Effector CD4-positive, alpha-beta T cell (primary cell): ENCODE measurements around the gene GRAMD2B.
"Not testable (repeated sequence)": the region's sequence is repeated elsewhere in the genome, so short reads cannot be mapped to it uniquely, and the experiment has no call there.

Experiments used
- DNase-seq: peaks from one replicate; pipeline ENCODE4 v3.0.0-alpha.2; 2020

GRAMD2B gene

DNA sequence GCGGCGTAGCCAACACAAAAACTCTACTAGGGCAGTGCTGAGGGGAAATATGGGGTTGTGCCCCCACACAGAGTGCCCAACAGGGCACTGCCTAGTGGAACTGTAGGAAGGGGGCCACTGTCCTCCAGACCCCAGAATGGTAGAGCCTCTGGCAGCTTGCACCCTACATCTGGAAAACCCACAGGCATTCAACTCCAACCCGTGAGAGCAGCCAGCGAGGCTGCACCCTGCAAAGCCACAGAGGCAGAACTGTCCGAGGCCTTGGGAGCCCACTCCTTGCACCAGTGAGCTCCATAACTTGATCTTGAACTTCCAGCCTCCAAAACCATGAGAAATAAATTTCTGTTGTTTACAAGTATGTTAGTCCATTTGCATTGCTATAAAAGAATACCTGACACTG lies 27.7 kb downstream of the GRAMD2B start:
- DNase-seq: no peak

DNA sequence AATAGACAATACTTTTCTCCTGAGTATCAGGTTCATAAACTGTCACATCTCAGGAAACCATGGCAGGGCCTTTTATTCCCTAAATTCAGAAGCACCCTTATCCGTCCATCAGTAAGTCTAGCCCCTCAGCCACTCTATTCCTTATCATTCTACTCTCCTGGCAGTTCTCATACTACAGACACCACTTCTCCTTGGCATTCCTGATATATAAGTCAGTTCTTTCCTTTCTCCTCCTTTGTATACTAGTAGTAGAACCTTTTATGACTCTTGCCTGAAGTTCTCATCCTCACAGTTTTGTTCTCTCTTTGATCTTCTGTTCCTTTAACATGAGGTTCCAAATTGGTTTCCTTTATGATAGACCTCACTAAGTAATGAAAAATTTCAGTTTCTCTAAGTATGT lies 29.3 kb downstream of the GRAMD2B start:
- DNase-seq: no peak

GRCh38 chr5:126454081-126454480 lies 30.9 kb downstream of the GRAMD2B start:
- no peak for DNase-seq

- DNase-seq: no peak
These were observed 31.3 kb downstream of the GRAMD2B start for GRCh38 chr5:126454535-126454934.

DNA sequence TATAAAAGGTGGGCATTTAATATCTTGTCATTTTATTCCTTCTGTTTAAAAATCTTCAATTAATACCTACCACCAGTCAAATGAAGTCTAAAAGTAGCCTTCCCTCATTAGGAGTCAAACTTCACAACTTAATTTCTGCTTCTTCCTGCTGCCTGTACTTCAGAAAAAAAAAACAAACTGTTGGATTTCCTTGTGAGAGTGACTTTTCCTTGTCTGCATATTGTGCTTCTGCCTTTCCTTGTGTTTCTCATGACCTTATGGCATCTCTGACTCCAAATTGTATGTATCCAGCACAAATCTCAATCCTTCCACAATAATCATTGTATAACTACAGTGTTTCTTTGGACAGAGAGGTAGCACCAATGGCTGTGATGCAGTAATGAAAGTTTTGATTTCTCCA lies 32.1 kb downstream of the GRAMD2B start:
- no peak for DNase-seq

DNA sequence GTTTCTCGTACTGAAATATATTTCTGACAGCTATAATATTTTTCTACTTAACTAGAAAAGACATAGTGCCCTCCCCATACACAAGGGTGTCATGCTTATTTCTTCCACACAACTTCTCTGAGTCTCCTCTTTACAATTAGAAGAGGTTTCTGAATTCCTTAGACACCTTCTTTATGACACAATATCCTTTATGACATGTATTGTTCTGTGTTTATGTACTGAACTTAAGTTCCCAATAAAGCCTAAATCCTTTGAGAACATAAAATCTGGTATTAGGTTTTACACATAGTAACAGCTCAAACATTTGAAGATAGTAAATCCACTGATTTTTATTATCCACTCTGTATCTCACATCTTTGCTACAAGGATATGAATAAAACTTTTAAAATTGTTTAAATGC lies 32.5 kb downstream of the GRAMD2B start:
- no peak for DNase-seq

- no peak for DNase-seq
These were observed 33.1 kb downstream of the GRAMD2B start for GRCh38 chr5:126456217-126456820.

DNA sequence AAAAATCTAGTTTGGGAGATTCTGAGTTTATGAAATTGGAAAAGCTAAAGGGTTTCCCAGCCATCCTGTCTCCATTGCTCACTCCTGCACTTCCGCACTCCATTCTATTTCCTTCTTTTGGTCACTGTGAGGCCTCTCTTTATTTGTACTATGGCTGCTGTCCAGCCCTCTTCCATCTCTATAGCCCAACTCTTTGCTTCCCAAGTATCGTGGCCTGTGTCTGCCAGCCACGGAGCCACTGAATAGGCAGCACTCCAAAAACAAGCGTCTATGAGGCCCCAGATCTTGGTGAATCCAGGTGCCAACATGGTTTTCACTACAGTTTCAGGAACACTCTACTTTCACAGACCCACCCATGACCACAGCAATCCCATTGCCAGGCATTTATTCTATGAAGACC lies 37.2 kb downstream of the GRAMD2B start:
- DNase-seq: no peak

GRCh38 chr5:126460977-126461376 lies 37.8 kb downstream of the GRAMD2B start:
- no peak for DNase-seq

- DNase-seq: no peak
These were observed 38.6 kb downstream of the GRAMD2B start for GRCh38 chr5:126461838-126462237.

GRCh38 chr5:126462239-126463014 lies 39.2 kb downstream of the GRAMD2B start:
- no peak for DNase-seq

DNA sequence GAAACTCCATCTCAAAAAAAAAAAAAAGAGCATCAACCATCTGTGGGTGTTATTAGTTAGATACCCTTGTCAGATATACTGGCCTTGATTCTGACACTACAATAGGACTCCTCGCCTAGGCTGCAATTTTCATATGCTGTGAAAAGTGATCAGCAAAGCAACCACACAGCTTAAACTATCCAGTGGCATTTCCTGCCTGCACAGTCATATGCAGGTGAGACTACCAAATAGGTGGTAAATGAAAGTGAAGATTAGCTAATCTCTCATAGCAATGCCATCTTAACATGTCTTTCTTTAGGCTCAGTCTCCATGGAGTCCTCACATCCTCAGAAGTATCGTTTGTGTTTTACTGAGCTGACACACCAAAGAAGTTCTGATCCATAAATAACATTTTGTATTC lies 40.8 kb downstream of the GRAMD2B start:
- DNase-seq: no peak

DNA sequence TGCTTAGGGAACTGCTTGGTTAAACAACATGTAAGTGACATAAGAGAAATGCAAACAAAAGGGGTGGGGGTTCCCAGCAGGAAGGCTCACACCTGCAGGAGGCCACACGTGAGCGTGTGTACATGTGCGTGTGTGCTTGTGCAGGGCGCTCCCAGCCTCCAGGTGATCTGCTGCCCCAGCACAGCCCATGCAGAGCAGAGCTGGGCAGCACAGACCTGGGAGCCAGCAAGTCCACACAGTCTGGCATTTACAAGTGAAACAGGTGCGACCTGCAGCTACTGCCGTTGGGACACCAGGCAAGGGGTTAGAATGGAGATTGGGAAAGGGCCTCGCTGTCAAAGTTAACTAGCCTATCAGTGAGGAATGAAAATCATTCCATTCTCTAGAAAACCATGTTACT lies 41.8 kb downstream of the GRAMD2B start:
- DNase-seq: no peak

GRCh38 chr5:126468091-126468490 lies 44.9 kb downstream of the GRAMD2B start:
- no peak for DNase-seq

GRCh38 chr5:126469536-126470316 lies 46.5 kb downstream of the GRAMD2B start:
- DNase-seq: no peak

GRCh38 chr5:126470529-126470928 lies 47.3 kb downstream of the GRAMD2B start:
- not testable (repeated sequence) for DNase-seq

- no peak for DNase-seq
These were observed 48.0 kb downstream of the GRAMD2B start for GRCh38 chr5:126471247-126471646.

GRCh38 chr5:126471875-126472537 lies 48.8 kb downstream of the GRAMD2B start:
- DNase-seq: no peak

- no peak for DNase-seq
These were observed 49.3 kb downstream of the GRAMD2B start for GRCh38 chr5:126472538-126472889.

GRCh38 chr5:126477294-126478117 lies 54.3 kb downstream of the GRAMD2B start:
- DNase-seq: no peak

DNA sequence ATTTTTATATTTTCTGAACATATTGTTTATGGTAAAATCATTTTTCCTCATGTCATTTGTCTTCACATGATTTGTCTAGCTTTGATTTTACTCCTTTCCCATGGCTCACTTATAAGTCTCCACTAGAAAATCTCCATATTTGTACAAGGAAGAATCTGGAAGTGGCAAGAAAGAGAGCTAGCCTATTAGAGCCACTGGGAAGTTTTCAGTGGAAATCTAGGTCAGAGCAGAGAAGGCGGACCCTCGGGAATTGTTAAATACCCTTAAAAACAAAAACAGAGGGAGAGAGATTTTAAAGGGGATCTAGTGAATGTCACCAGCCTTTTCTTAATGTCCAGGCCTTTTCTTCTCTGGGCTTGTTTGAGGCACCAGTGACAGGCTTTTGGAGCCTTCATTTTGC lies 56.6 kb downstream of the GRAMD2B start:
- no peak for DNase-seq

DNA sequence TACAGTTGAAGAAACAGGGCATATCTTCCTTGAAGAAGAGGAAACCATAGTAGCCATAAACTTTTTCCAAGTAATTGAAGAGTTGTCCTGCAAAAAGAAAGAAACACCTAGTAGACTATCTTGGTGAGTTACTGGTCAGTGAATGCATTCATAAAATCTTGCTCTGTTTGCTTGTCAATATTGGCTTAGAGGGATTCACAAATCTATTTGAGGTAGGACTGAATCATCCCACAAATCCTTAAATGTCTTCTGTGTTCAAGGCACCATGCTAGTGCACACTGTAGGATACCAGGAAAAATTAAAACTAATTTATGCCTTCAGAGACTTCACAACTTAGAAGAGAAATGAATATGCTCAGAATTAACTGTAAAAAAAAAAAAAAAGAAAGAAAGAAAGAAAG lies 57.6 kb downstream of the GRAMD2B start:
- DNase-seq: no peak

GRCh38 chr5:126481243-126481642 lies 58.0 kb downstream of the GRAMD2B start:
- no peak for DNase-seq
